DND-41 (cell line): Measurements from ENCODE around the gene CADM2.

Experiments
- ATAC-seq: fragments of 200-7000 bp; cut with Tn5 transposase; 3 replicates; pipeline ENCODE4 v1.9.1; 2021; ENCODE audit warnings: low read depth; ENCODE audit not compliant: insufficient read depth
- DNase-seq: peaks from one replicate; pipeline ENCODE4 v3.0.0-alpha.2; 2020
- H2AFZ ChIP-seq: 2 replicates; pipeline ENCODE4 v1.6.0; 2012; ENCODE audit warnings: low read depth, low read length
- H3K27ac ChIP-seq: 2 replicates; pipeline ENCODE4 v1.5.1; 2012; ENCODE audit warnings: low read length, inconsistent platforms
- H3K27me3 ChIP-seq: fragments of 200-600 bp; sonication (generic); 2 replicates; pipeline ENCODE4 v1.6.0; 2012; ENCODE audit warnings: low read length, mild to moderate bottlenecking, inconsistent platforms; ENCODE audit not compliant: insufficient read depth, poor library complexity
- H3K36me3 ChIP-seq: 2 replicates; pipeline ENCODE4 v1.5.1; 2012; ENCODE audit warnings: low read length, inconsistent platforms; ENCODE audit not compliant: insufficient read depth
- H3K4me1 ChIP-seq: 2 replicates; pipeline ENCODE4 v1.5.1; 2012; ENCODE audit warnings: mild to moderate bottlenecking, low read length; ENCODE audit not compliant: insufficient read depth
- H3K4me2 ChIP-seq: 2 replicates; pipeline ENCODE4 v1.6.0; 2012; ENCODE audit warnings: mild to moderate bottlenecking, moderate library complexity, low read length, inconsistent platforms; ENCODE audit not compliant: insufficient read depth
- H3K4me3 ChIP-seq, 2 experiments: fragments of 200-600 bp in 1 of 2; shearing (Covaris generic) in 1 of 2; 2 replicates each; pipeline ENCODE4 v1.5.1; 2012 to 2016; ENCODE audit warnings: inconsistent platforms in 2 of 2, low read length in 2 of 2, mild to moderate bottlenecking in 2 of 2, low read depth in 1 of 2, moderate library complexity in 1 of 2
- H3K79me2 ChIP-seq: 2 replicates; pipeline ENCODE4 v1.6.0; 2012; ENCODE audit warnings: low read length, inconsistent platforms; ENCODE audit not compliant: insufficient read depth
- H3K9ac ChIP-seq: 2 replicates; pipeline ENCODE4 v1.6.0; 2012; ENCODE audit warnings: low read depth, mild to moderate bottlenecking, inconsistent platforms, low read length, moderate library complexity
- H3K9me3 ChIP-seq: 2 replicates; pipeline ENCODE4 v1.5.1; 2012; ENCODE audit warnings: low read length, moderate library complexity, mild to moderate bottlenecking, inconsistent platforms; ENCODE audit not compliant: insufficient read depth, severe bottlenecking
- H4K20me1 ChIP-seq: 2 replicates; pipeline ENCODE4 v1.6.0; 2012; ENCODE audit warnings: low read length; ENCODE audit not compliant: insufficient read depth
- CTCF ChIP-seq: IDR thresholded peaks from 2 replicates; pipeline ENCODE4 v1.5.1; 2012; ENCODE audit warnings: borderline replicate concordance, low read length, moderate library complexity, mild to moderate bottlenecking; ENCODE audit not compliant: poor library complexity, severe bottlenecking; ENCODE audit errors: extremely low read depth
- EZH2 ChIP-seq: IDR thresholded peaks from 3 replicates; pipeline ENCODE4 v1.6.1; 2012; ENCODE audit warnings: borderline replicate concordance, low read depth, mild to moderate bottlenecking, moderate library complexity, low read length, inconsistent platforms; ENCODE audit not compliant: severe bottlenecking

The CADM2 gene

GRCh38 chr3:85709346-85709892, 750.6 kb downstream of the CADM2 start:
- Histone ChIP-seq H3K27ac (no peak overlapping the region), H2AFZ (no peak overlapping the region), H3K4me1 (no peaks in the 10 kb centered on the region), H4K20me1 (no peaks in the 10 kb centered on the region), H3K36me3 (no peaks in the 10 kb centered on the region), H3K27me3 (no peaks in the 10 kb centered on the region), H3K79me2 (no peaks in the 10 kb centered on the region), H3K4me3 (no peak overlapping the region), H3K4me2 (no peak overlapping the region), H3K9ac (no peak overlapping the region), H3K9me3 (no peaks in the 10 kb centered on the region)
- DNase-seq, result no peak
- no peak for TF ChIP-seq EZH2
- TF ChIP-seq CTCF, result no peak
- no peak for ATAC-seq

- Histone ChIP-seq H3K27me3 (no peaks in the 10 kb centered on the region), H2AFZ (no peak overlapping the region), H3K9ac (no peak overlapping the region), H3K9me3 (no peaks in the 10 kb centered on the region), H3K4me1 (no peaks in the 10 kb centered on the region), H3K27ac (no peak overlapping the region), H3K36me3 (no peaks in the 10 kb centered on the region), H3K4me3 (no peak overlapping the region), H4K20me1 (no peaks in the 10 kb centered on the region), H3K4me2 (no peak overlapping the region), H3K79me2 (no peaks in the 10 kb centered on the region)
- ATAC-seq, result no peak
- DNase-seq, result no peak
- TF ChIP-seq CTCF (no peak), EZH2 (no peak)
These were observed 751.7 kb downstream of the CADM2 start for GRCh38 chr3:85710490-85710889.

- Histone ChIP-seq H3K9me3 (no peaks in the 10 kb centered on the region), H2AFZ (no peak overlapping the region), H3K27me3 (no peaks in the 10 kb centered on the region), H3K4me2 (no peak overlapping the region), H3K27ac (no peak overlapping the region), H3K36me3 (no peaks in the 10 kb centered on the region), H3K4me3 (no peak overlapping the region), H3K4me1 (no peaks in the 10 kb centered on the region), H4K20me1 (no peaks in the 10 kb centered on the region), H3K79me2 (no peaks in the 10 kb centered on the region), H3K9ac (no peak overlapping the region)
- no peak for TF ChIP-seq CTCF
- TF ChIP-seq EZH2, result no peak
- ATAC-seq (no peak), DNase-seq (no peak)
These were observed 762.8 kb downstream of the CADM2 start for GRCh38 chr3:85721409-85722145.
